Hepatocyte (in vitro differentiated cells): ENCODE measurements around the gene SLC8A1. TPM values are rescaled to one million over a fixed set of nuclear protein-coding genes. Genes with fewer than 3 reads are reported as not detected.

ENCODE experiments used
- DNase-seq: peaks from one replicate; pipeline ENCODE4 v3.0.0-alpha.2; 2016; ENCODE audit warnings: low spot score
- H2AFZ ChIP-seq: fragments of 200-600 bp; sonication (generic); 2 replicates; pipeline ENCODE4 v1.6.0; 2016; ENCODE audit warnings: antibody characterized with exemption, mild to moderate bottlenecking
- H3K27ac ChIP-seq: fragments of 200-600 bp; sonication (generic); 2 replicates; pipeline ENCODE4 v1.5.1; 2016; ENCODE audit warnings: mild to moderate bottlenecking
- H3K27me3 ChIP-seq: fragments of 200-600 bp; sonication (generic); 2 replicates; pipeline ENCODE4 v1.6.1; 2016
- H3K36me3 ChIP-seq: fragments of 200-600 bp; sonication (generic); replicated peaks from 2 replicates; pipeline ENCODE4 v1.5.1; 2016; ENCODE audit warnings: low read depth; ENCODE audit not compliant: insufficient read depth
- H3K4me1 ChIP-seq: fragments of 200-600 bp; sonication (generic); 2 replicates; pipeline ENCODE4 v1.5.1; 2016; ENCODE audit warnings: mild to moderate bottlenecking, moderate library complexity; ENCODE audit not compliant: insufficient read depth
- H3K4me2 ChIP-seq: fragments of 200-600 bp; sonication (generic); 2 replicates; pipeline ENCODE4 v1.6.0; 2016
- H3K4me3 ChIP-seq: fragments of 200-600 bp; sonication (generic); 2 replicates; pipeline ENCODE4 v1.5.1; 2016; ENCODE audit warnings: mild to moderate bottlenecking
- H3K79me2 ChIP-seq: fragments of 200-600 bp; sonication (generic); 2 replicates; pipeline ENCODE4 v1.6.0; 2017; ENCODE audit warnings: mild to moderate bottlenecking
- H3K9me2 ChIP-seq: fragments of 200-600 bp; sonication (generic); replicated peaks from 2 replicates; pipeline ENCODE4 v1.6.0; 2017; ENCODE audit warnings: mild to moderate bottlenecking; ENCODE audit not compliant: insufficient read depth
- H3K9me3 ChIP-seq: fragments of 200-600 bp; sonication (generic); 2 replicates; pipeline ENCODE4 v1.5.1; 2016; ENCODE audit warnings: low read depth, mild to moderate bottlenecking
- H4K20me1 ChIP-seq: fragments of 200-600 bp; sonication (generic); 2 replicates; pipeline ENCODE4 v1.6.0; 2016; ENCODE audit warnings: mild to moderate bottlenecking; ENCODE audit not compliant: insufficient read depth, poor library complexity, severe bottlenecking
- EZH2 ChIP-seq: fragments of 200-600 bp; sonication (generic); IDR thresholded peaks from 2 replicates; pipeline ENCODE4 v1.6.1; 2016; ENCODE audit warnings: antibody characterized with exemption, mild to moderate bottlenecking, borderline replicate concordance
- EZH2phosphoT487 ChIP-seq: fragments of 200-600 bp; sonication (generic); IDR thresholded peaks from one replicate; pipeline ENCODE4 v1.6.1; 2018; ENCODE audit warnings: antibody characterized with exemption, mild to moderate bottlenecking, low read depth, moderate library complexity; ENCODE audit not compliant: unreplicated experiment, severe bottlenecking
- WGBS: methylation state at CpG from one replicate; pipeline ENCODE4 v1.1.6; 2016; ENCODE audit warnings: low lambda C conversion rate; ENCODE audit errors: missing lambda C conversion rate; 5-methylcytosine and 5-hydroxymethylcytosine counted together
- polyA plus RNA-seq: library from polyadenylated mRNA; unstranded; fragments of >200 nt; fragmentation: Nextera tagmentation; extraction: Ambion mirVana; gene quantifications from 2 replicates; pipeline ENCODE4 v1.2.1, GENCODE V29; 2016
- total RNA-seq: library from RNA; depleted of rRNA; stranded (reverse); fragments of >200 nt; gene quantifications from 2 replicates; pipeline ENCODE4 v1.2.3, GENCODE V29; 2014
- TF ChIP-seq, protein P1 (sequence below): fragments of 200-600 bp; sonication (generic); IDR thresholded peaks from 2 replicates; pipeline ENCODE4 v1.5.1; 2016; ENCODE audit warnings: antibody characterized with exemption, mild to moderate bottlenecking; ENCODE audit not compliant: poor library complexity

Gene SLC8A1
- total and polyA plus RNA-seq, 2 experiments from 2014 or later, result 2.2 to 8.9 TPM

DNA sequence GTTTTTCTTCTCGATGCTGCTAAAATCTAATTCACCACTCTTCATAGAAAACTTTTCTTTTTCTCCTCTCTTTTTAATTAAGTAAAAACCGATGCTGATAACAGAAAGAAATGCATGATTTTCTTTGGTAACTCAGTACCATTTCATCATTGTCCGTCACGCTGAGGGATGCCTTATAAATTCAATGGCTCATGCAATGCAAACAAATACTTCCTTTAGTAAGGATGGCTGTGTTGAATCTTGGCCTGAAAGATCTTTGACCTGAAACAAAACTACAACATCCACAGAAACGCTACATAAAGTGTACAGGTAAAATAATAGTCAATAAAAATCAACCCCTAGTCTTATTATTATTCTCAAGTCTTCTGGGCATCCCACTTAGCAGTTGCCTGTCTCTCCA lies 261.4 kb downstream of the SLC8A1 start:
- TF ChIP-seq EZH2phosphoT487, result no peak
- TF ChIP-seq EZH2, result no peak
- TF ChIP-seq, protein P1, sequence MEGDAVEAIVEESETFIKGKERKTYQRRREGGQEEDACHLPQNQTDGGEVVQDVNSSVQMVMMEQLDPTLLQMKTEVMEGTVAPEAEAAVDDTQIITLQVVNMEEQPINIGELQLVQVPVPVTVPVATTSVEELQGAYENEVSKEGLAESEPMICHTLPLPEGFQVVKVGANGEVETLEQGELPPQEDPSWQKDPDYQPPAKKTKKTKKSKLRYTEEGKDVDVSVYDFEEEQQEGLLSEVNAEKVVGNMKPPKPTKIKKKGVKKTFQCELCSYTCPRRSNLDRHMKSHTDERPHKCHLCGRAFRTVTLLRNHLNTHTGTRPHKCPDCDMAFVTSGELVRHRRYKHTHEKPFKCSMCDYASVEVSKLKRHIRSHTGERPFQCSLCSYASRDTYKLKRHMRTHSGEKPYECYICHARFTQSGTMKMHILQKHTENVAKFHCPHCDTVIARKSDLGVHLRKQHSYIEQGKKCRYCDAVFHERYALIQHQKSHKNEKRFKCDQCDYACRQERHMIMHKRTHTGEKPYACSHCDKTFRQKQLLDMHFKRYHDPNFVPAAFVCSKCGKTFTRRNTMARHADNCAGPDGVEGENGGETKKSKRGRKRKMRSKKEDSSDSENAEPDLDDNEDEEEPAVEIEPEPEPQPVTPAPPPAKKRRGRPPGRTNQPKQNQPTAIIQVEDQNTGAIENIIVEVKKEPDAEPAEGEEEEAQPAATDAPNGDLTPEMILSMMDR, result no peak
- Histone ChIP-seq H3K36me3 (no peaks in the 10 kb centered on the region), H3K27me3 (no peaks in the 10 kb centered on the region), H3K9me2 (no peaks in the 10 kb centered on the region), H4K20me1 (no peaks in the 10 kb centered on the region), H3K27ac (no peak overlapping the region), H3K4me3 (no peak overlapping the region), H3K4me1 (peaks cover 3% of the 10 kb centered on the region), H3K79me2 (no peaks in the 10 kb centered on the region), H3K4me2 (no peak overlapping the region), H3K9me3 (no peaks in the 10 kb centered on the region), H2AFZ (no peak overlapping the region)
- DNase-seq, result no peak
- WGBS, result 82% methylated on average over 5 of the region's 5 CpGs

GRCh38 chr2:40189881-40190280 lies 262.0 kb downstream of the SLC8A1 start:
- Histone ChIP-seq H3K79me2 (no peaks in the 10 kb centered on the region), H3K36me3 (no peaks in the 10 kb centered on the region), H4K20me1 (no peaks in the 10 kb centered on the region), H2AFZ (no peak overlapping the region), H3K4me3 (no peak overlapping the region), H3K27ac (no peak overlapping the region), H3K4me2 (no peak overlapping the region), H3K4me1 (peaks cover 3% of the 10 kb centered on the region), H3K9me2 (no peaks in the 10 kb centered on the region), H3K27me3 (no peaks in the 10 kb centered on the region), H3K9me3 (no peaks in the 10 kb centered on the region)
- WGBS, result 94% methylated on average over 5 of the region's 5 CpGs
- DNase-seq, result no peak
- no peak for TF ChIP-seq EZH2
- no peak for TF ChIP-seq EZH2phosphoT487
- TF ChIP-seq, protein P1, result no peak

DNA sequence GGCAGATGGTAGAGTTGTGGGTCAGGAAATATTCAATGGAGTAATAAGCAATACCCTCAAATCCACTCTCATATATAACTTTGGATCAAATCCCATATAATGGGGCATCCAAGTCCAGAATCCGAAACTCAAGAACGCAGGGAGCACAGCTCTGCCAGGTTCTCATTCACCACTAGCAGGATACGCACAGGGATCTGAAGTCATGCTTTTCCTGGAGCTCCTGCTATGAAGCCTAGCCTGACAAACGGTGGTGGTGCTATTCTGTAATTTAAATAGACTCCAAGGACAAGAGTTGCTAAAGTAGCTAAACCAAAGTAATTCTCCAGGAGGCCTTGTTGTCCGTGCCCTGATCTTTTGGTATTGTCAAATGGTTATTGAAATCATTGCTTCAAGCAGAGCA lies 264.8 kb downstream of the SLC8A1 start:
- Histone ChIP-seq H3K4me2 (no peak overlapping the region), H3K9me3 (no peaks in the 10 kb centered on the region), H3K79me2 (no peaks in the 10 kb centered on the region), H3K27me3 (no peaks in the 10 kb centered on the region), H3K9me2 (no peaks in the 10 kb centered on the region), H3K4me1 (no peaks in the 10 kb centered on the region), H3K36me3 (no peaks in the 10 kb centered on the region), H4K20me1 (no peaks in the 10 kb centered on the region), H3K4me3 (no peak overlapping the region), H2AFZ (no peak overlapping the region), H3K27ac (no peak overlapping the region)
- no peak for DNase-seq
- TF ChIP-seq, protein P1, result no peak
- TF ChIP-seq EZH2phosphoT487 (no peak), EZH2 (no peak)
- WGBS, result 82% methylated on average over 5 of the region's 5 CpGs

DNA sequence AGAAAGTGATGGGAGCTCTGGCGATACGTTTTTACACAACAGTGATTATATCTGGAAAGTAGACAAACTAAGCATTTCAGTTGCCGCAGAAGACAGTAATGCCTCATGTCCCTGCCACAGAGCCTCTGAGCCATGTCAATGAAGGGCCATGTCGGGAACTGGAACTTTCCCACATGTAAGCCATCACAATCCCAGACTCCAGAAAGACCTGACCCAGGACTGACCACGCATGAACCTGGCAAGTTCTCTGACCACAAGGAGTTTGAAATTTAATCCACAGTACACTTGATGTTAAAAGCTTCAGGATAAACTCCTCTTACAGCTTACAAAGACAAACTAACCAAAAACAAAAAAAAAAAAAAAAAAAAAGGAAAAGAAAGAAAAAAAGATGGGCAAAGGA lies 267.3 kb downstream of the SLC8A1 start:
- Histone ChIP-seq H3K27me3 (no peaks in the 10 kb centered on the region), H3K4me1 (no peaks in the 10 kb centered on the region), H3K4me3 (no peak overlapping the region), H3K27ac (no peak overlapping the region), H3K79me2 (no peaks in the 10 kb centered on the region), H3K9me2 (no peaks in the 10 kb centered on the region), H3K9me3 (no peaks in the 10 kb centered on the region), H3K4me2 (no peak overlapping the region), H4K20me1 (no peaks in the 10 kb centered on the region), H3K36me3 (no peaks in the 10 kb centered on the region), H2AFZ (no peak overlapping the region)
- no peak for DNase-seq
- 75% methylated on average over 5 of the region's 5 CpGs for WGBS
- TF ChIP-seq EZH2, result no peak
- TF ChIP-seq, protein P1, result no peak
- TF ChIP-seq EZH2phosphoT487, result no peak
